Stomach smooth muscle (tissue), 2 donors: ENCODE data around the gene CFAP45.
"Not testable (repeated sequence)": the region's sequence is repeated elsewhere in the genome, so short reads cannot be mapped to it uniquely, and the experiment has no call there.

Source experiments
- H3K27ac ChIP-seq: one replicate; pipeline ENCODE4 v1.7.0; 2013; ENCODE audit warnings: mild to moderate bottlenecking, low read length, inconsistent platforms
- H3K27me3 ChIP-seq, 2 donors: one replicate each; pipeline ENCODE4 v1.7.0; 2013; ENCODE audit warnings: low read length in 2 of 2; ENCODE audit not compliant: insufficient read depth in 2 of 2, control insufficient read depth in 1 of 2
- H3K36me3 ChIP-seq, 2 donors: one replicate each; pipeline ENCODE4 v1.7.0; 2013; ENCODE audit warnings: low read length in 2 of 2; ENCODE audit not compliant: control insufficient read depth in 2 of 2, insufficient read depth in 2 of 2
- H3K4me1 ChIP-seq: one replicate; pipeline ENCODE4 v1.7.0; 2013; ENCODE audit warnings: low read length; ENCODE audit not compliant: control insufficient read depth, insufficient read depth
- H3K4me3 ChIP-seq, 2 donors: one replicate each; pipeline ENCODE4 v1.7.0; 2013; ENCODE audit warnings: low read length in 2 of 2
- H3K9ac ChIP-seq, 2 donors: one replicate each; pipeline ENCODE4 v1.7.0; 2013; ENCODE audit warnings: low read length in 2 of 2, mild to moderate bottlenecking in 1 of 2
- H3K9me3 ChIP-seq, 2 donors: one replicate each; pipeline ENCODE4 v1.7.0; 2013; ENCODE audit warnings: low read length in 2 of 2; ENCODE audit not compliant: control insufficient read depth in 2 of 2
- donor health status: healthy.
- donor health status: Pancreatic carcinoma.

CFAP45 gene

DNA sequence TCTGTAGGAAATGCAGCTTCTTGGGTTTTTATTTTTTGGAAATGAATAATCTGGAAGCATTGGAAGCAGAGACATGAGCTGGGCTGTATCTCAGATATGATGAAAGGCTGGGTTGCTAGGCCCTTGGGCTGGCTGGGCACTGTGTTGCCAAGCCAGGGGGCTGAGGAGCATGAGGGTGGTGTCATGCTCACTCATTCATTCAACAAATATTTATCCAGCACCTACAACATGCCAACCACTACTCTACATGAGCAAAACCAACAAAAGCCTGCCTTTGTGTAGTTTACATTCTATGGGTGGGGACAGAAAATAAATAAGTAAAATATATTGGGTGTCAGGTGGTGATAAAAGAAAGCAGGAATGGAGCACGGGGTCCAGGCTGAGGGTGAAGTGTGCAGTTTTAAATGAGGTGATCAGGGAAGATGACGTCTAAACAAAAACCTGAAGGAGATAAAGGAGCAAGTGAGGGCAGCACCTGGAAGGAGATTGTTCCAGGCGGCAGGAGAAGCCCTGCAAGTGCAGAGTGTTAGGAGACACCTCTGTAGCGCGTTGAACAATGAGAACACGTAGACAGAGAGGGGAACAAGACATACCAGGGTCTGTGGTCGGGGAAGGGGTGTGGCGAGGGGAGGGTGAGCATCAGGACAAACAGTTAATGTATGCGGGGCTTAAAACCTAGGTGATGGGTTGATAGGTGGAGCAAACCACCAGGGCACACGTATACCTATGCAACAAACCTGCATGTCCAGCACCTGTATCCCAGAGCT is 14.5 kb upstream of the CFAP45 start:
- H3K27me3 ChIP-seq, result no peaks in the 10 kb centered on the region
- no peak overlapping the region for H3K4me3 ChIP-seq
- peaks cover 10 to 19% of the 10 kb centered on the region in 2 donors for H3K36me3 ChIP-seq
- no peak overlapping the region for H3K9ac ChIP-seq
- H3K9me3 ChIP-seq, result no peaks in the 10 kb centered on the region
- H3K4me1 ChIP-seq, result peaks cover 18% of the 10 kb centered on the region
- no peak overlapping the region for H3K27ac ChIP-seq

DNA sequence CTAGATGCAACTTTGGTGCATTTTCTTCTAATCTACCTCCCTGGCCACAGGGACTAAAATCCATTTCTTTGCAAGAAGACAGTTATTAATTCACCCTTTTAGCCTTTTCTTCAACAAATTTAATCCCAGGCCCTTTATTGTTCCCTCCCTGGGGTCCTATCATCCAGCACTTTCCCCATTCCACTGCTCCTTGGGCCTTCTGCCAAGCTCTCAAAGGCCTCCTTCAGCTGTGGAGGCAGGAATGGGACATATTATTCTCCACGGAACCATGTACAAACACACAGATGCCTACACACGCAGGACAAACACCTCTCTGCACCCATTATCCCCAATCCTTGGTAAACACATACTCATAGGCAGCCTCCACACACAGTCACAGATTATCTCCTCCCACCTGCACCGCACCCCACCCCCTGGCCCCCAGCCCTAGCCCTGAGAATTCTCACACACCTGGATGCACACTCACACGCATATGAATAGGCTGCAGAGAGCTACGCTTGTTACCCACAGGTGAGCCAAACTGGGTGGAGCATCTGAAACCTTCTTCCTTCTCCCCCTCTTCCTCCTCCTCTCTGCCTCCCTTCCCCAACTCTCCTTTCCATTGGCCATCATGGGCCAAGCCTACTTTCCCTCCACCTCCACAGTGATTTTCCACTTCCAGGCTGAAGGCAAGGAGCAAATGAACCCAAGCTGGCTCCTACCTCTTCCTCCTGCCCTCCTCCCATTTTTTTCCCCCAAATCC is 13.7 kb upstream of the CFAP45 start:
- H3K27ac ChIP-seq, result no peak overlapping the region
- no peak overlapping the region for H3K9ac ChIP-seq

DNA sequence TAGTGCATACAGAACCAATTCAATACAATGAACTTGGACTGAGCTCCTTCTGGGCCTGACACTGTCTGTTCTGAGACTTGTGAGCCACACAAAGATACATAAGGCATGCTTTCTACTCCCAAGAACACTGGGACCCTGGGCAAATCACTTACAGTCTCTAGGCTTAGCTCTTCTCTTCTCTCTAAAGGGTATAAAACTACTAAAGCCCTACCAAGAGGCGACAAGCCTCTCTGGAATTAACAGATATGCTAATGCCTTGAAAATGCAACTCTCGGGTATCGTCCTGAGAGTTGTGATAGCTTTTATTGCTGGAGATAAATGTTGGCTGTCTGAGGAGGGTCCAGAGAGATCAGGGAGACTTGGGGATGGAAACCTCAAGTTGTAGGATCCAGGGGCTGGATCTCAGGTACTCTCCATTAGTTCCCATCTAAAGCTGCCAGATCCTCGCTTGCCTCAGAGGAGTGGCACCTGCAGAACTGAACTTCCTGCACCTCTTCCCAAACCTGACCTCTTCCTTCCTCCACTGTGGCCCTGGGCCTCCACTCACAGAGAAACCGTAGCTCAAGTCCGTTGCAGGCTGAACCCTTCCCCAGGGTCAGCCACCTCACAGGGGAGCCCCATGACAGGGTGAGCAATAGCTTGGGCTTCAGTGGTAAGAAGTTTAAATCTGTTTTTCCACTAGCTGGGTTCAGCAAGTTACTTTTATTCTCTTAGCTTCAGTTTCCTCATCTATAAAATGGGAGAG is 11.5 kb upstream of the CFAP45 start:
- Histone ChIP-seq H3K9ac (no peak overlapping the region), H3K36me3 (no peaks in the 10 kb centered on the region), H3K27ac (no peak overlapping the region), H3K4me1 (peaks cover 11% of the 10 kb centered on the region), H3K27me3 (no peaks in the 10 kb centered on the region), H3K9me3 (no peaks in the 10 kb centered on the region), H3K4me3 (no peak overlapping the region)

More for the DNA sequence above, 13.7 kb upstream of the CFAP45 start:
- H3K36me3 ChIP-seq, result peaks cover 2 to 11% of the 10 kb centered on the region in 2 donors
- no peaks in the 10 kb centered on the region for H3K27me3 ChIP-seq
- H3K4me1 ChIP-seq, result peaks cover 18% of the 10 kb centered on the region
- H3K4me3 ChIP-seq, result no peak overlapping the region
- no peaks in the 10 kb centered on the region for H3K9me3 ChIP-seq

DNA sequence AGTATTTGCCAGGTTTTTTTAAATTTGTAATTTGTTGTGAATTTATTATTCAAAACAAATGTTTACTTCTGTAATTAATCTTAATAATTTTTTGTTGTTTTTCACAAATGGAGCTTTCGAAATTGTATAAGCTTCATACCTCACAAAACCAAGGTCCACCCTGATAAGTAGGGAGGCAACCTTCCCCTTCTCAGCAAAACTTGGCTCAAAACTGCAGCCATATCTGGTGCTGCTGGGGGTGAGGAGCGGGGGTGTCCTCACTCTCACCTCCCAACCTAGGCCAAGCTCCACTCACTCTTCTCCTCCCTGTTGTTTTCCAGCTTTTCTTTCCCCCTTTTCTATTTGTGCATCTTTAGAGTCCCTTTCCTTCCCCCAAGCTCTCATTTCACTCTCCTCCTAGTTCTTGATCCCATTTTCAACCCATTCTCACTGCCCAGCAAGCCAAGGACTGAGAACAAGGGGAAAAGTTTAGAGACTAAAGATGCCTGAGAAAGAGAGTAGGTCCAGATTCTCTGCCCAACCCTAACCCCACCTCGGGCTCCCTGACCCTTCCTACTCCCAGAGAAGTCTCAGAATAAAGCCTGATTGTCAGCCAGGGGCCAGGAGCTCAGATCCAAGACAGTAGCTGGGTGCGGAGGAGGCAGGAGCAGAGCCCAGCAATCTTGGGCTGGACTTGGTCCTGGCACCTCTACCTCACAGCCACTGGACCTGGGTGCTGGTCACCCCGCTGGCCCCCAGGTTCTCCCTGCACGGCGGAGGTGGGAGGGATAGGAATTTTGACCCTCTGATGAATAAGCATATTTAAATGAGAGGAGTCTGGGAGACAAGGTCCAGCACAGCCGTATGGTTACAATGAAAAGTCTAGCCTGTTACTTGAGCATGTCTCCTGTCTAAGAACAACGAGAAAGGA is 8.3 kb upstream of the CFAP45 start:
- Histone ChIP-seq H3K9me3 (no peaks in the 10 kb centered on the region), H3K36me3 (no peaks in the 10 kb centered on the region), H3K4me1 (peaks cover 2% of the 10 kb centered on the region), H3K9ac (no peak overlapping the region), H3K4me3 (no peak overlapping the region), H3K27me3 (no peaks in the 10 kb centered on the region), H3K27ac (no peak overlapping the region)

DNA sequence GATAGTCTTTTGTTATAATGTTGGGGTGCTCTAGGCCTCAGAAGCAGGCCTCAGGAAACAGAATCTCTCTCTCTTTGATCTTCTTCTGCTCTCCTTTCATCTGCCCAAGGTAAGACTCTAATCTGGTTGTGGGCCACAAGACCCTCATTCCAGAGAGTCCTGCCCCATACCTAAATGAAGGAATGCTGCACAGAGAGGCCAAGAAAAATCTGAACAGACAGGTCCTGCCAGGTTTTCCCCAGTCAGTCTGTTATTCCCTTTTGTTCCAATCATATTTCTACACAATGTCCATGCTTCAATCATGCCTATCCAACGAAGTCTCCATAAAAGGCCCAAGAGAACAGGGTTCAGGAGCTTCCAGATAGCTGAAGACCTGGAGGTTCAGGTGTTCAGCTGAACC is 7.0 kb upstream of the CFAP45 start:
- Histone ChIP-seq H3K4me1 (peaks cover 2% of the 10 kb centered on the region), H3K27me3 (no peaks in the 10 kb centered on the region), H3K9ac (no peak overlapping the region), H3K27ac (no peak overlapping the region), H3K9me3 (no peaks in the 10 kb centered on the region), H3K36me3 (no peaks in the 10 kb centered on the region), H3K4me3 (no peak overlapping the region)

DNA sequence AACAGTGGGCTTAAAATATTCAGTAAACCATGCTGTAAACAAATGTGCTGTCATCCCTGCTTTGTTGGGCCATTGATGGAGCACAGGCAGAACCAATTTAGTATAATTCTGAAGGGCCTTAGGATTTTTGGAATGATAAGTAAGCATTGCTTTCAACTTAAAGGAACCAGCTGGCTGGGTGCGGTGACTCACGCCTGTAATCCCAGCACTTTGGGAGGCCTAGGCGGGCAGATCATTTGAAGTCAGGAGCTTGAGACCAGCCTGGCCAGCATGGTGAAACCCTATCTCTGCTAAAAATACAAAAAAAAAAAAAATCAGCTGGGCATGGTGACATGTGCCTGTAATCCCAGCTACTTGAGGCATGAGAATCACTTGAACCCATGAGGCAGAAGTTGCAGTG is 4.1 kb upstream of the CFAP45 start:
- H3K27me3 ChIP-seq, H3K9me3 ChIP-seq, H3K4me3 ChIP-seq, H3K4me1 ChIP-seq, H3K9ac ChIP-seq, H3K27ac ChIP-seq, H3K36me3 ChIP-seq: not testable (repeated sequence)

DNA sequence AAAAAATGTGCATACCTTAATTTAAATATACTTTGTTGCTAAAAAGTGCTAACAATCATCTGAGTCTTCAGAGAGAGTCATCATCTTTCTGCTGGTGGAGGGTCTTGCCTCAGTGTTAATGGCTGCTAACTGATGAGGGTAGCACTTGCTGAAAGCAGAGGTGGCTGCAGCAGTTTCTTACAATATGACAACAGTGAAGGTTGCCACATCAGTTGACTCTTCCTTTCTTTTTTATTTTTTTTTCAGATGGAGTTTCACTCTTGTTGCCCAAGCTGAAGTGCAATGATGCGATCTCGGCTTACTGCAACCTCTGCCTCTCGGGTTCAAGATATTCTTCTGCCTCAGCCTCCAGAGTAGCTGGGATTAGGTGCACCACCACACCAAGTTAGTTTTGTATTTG is 2.6 kb upstream of the CFAP45 start:
- H3K4me3 ChIP-seq, result no peak overlapping the region
- no peaks in the 10 kb centered on the region for H3K27me3 ChIP-seq
- no peak overlapping the region for H3K9ac ChIP-seq
- H3K36me3 ChIP-seq, result no peaks in the 10 kb centered on the region
- no peaks in the 10 kb centered on the region for H3K9me3 ChIP-seq
- peaks cover 8% of the 10 kb centered on the region for H3K4me1 ChIP-seq
- no peak overlapping the region for H3K27ac ChIP-seq

DNA sequence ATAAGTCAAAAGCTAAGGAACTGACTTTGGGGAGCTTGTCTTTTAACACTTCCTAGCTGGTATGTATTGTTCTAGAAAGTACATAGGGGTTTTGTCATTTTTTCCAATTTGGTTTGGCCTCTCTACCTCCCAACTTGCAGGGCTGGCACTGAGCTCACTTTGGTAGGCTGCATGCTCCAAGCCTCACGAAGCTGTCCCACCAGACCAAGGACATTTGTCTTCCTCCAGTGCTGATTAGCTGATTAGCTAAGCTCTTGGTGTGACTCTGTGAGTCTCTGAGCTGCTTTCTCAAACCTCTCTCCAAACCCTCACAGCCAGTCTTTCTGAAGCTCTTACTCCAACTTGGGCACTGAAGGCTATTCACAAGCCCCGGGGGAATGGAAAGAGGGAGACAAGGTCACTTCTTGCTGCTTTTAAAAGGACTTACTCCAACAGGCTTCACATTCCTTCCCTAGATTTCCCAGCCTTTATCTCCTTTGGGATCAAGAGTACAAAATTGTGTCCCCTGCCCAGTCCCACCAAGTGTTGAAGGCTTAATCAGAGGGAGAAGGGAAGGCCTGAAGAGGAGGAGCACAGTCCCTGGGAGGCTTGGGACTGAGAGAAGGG is 893 bp upstream of the CFAP45 start:
- H3K27ac ChIP-seq, result no peak overlapping the region
- H3K4me1 ChIP-seq, result peaks cover 8% of the 10 kb centered on the region
- H3K27me3 ChIP-seq, result no peaks in the 10 kb centered on the region
- no peaks in the 10 kb centered on the region for H3K9me3 ChIP-seq
- no peak overlapping the region for H3K4me3 ChIP-seq
- H3K9ac ChIP-seq, result no peak overlapping the region
- no peaks in the 10 kb centered on the region for H3K36me3 ChIP-seq

DNA sequence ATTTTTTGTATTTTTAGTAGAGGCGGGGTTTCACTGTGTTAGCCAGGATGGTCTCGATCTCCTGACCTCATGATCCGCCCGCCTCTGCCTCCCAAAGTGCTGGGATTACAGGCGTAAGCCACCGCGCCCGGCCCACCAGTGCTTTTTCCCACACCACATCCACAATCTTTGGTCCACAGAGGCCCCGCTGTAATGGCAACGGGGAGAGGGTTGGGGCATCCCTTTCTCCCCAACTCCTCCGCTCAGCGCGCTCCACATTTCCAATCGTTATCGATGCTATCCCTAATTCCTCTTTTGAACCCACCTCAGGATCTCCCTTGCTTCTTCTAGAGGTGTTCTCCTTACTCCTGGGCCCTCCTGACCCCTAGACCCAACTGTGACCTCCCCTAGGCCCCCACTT is 331 bp downstream of the CFAP45 start:
- not testable (repeated sequence) for H3K4me3 ChIP-seq, H3K27me3 ChIP-seq, H3K36me3 ChIP-seq, H3K9ac ChIP-seq, H3K27ac ChIP-seq, H3K4me1 ChIP-seq, H3K9me3 ChIP-seq

DNA sequence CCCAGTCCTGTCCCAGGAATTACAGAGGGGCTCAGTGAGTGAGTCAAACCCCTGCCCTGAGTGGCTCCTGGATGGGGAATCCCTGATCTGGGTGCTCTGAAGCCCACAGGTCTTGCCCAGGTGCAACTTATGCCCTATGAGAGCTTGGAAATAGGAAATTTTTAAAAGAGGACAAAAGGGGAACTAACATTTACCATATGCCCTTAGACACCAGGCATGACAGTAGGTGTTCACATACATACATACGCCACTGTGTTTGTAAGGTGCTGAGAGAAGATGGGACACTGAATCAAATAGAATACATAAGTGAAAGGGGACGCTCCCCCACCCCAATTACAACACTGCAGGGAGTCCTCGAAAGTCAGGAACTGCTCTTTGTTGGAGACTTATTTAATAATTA is 1.4 kb downstream of the CFAP45 start:
- Histone ChIP-seq H3K36me3 (no peaks in the 10 kb centered on the region), H3K9me3 (no peaks in the 10 kb centered on the region), H3K27me3 (no peaks in the 10 kb centered on the region), H3K4me1 (peaks cover 8% of the 10 kb centered on the region), H3K27ac (no peak overlapping the region), H3K4me3 (no peak overlapping the region), H3K9ac (no peak overlapping the region)
